Adipose tissue (tissue), 3 donors: ENCODE results near the gene POLR2L. TPM values are rescaled to one million over a fixed set of nuclear protein-coding genes. Genes with fewer than 3 reads are reported as not detected.
A peak's percentile ranks its signal among the peaks of the same experiment; 100 is the strongest.

Experiments
- H3K27ac ChIP-seq: one replicate; pipeline ENCODE4 v1.5.1; 2013; ENCODE audit warnings: low read depth, low read length
- WGBS, 3 donors: extraction: QIAGEN DNeasy Blood & Tissue Kit; methylation state at CpG; one replicate each; pipeline ENCODE4 v1.1.7; 2013; 5-methylcytosine and 5-hydroxymethylcytosine counted together
- polyA plus RNA-seq, 3 donors: library from polyadenylated mRNA; stranded (reverse); fragments of 200-250 nt; gene quantifications; one replicate each; pipeline ENCODE4 v1.2.3, GENCODE V29; 2013
- donor health status: healthy with polysubstance abuse.
- donor health status: Bipolar disorder and iron deficiency.
- donor health status: healthy.

Gene POLR2L
- polyA plus RNA-seq, 3 donors, result 126 to 454 (median 290) TPM

GRCh38 chr11:821512-822371 lies 20.6 kb downstream of the POLR2L start:
- 34 to 55% (median 53%) methylated on average over 22 of the region's 22 CpGs for WGBS, 3 donors
- no peak overlapping the region for H3K27ac ChIP-seq

DNA sequence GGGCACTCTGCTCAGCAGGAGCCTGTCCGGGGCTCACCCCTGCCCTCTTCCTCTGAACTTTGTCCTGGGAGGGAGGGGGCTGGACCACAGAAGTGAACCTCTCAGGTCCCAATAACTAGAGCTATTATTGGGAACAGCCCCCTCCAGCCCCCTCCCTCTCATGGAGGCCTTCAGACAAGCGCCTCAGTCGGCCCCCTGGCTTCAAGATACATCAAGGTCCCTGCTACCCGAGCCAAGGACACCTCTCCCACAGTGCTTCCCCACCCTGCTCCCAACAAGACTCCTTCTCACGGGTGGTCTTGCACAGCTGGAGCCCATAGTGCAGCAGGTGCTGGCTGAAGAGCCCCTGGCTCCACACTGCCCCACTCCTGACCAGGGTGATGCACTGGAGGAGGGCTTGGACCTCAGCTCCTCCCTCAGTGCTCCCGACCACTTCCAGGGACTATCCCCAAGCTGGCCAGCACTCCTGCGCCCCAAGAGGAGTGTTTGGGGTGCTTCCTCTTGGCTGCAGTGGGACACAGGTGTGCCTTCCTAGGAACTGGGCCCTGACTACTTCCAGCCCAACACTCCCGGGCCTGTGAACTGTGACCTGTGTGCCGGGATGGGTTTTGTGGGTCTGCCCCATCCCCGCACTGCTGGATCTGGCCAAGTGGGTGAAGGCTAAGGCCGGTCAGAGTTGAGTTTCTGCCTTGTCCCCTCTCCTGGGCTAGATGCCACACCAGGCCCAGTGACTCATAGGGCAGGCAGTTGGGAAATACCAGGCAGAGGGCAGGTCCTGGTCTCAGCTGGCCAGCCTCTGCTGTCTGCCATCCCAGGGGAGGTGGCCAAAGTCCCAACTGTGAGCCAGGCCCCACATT lies 21.4 kb downstream of the POLR2L start:
- H3K27ac ChIP-seq, result no peak overlapping the region
- WGBS, 3 donors, result 19 to 47% (median 42%) methylated on average over 10 to 11 of the region's 11 CpGs

- 1 to 2% (median 2%) methylated on average over 45 to 47 of the region's 47 CpGs for WGBS, 3 donors
- no peak overlapping the region for H3K27ac ChIP-seq
Measured at GRCh38 chr11:819943-820649, 22.2 kb downstream of the POLR2L start.

DNA sequence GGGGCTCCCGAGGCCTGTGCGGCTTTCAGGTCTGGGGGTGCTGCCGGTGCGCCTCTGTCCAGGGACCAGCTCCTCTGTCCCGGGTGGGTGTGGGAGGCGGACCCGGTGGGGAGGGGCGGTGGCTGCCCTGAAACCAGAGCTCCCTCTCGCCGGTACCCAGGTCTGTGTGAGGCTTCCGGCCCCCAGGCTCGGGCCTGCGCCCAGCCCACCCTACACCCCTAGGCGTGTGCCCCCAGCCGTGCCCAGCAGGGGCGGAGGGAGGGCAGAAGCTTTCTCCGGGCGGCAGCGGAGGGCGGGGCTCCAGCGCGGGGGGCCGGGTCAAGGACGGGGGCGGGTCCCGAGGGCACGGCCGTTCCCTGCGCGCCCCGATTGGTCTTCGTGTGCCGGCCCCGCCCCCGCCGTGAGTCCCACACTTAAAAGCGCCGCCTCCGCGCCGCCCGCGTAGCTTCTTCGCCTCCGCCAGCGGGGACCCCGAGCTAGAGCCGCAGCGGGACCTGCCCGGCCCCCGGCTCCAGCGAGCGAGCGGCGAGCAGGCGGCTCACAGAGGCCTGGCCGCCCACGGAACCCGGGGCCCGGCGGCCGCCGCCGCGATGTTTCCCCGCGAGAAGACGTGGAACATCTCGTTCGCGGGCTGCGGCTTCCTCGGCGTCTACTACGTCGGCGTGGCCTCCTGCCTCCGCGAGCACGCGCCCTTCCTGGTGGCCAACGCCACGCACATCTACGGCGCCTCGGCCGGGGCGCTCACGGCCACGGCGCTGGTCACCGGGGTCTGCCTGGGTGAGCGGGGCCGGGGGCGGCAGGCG lies 23.0 kb downstream of the POLR2L start:
- H3K27ac ChIP-seq, result peak overlapping the region; percentile 4
- 0 to 1% (median 1%) methylated on average over 53 to 96 of the region's 96 CpGs for WGBS, 3 donors

GRCh38 chr11:818396-819128 lies 23.8 kb downstream of the POLR2L start, which contains the start of gene PNPLA2:
Gene PNPLA2, plus strand, starts transcription at chr11:818914. Its CDS starts 805 bp downstream, at chr11:819719.
- H3K27ac ChIP-seq, result peak within 1 kb of the TSS; percentile 4
- 11 to 20% (median 18%) methylated on average over 20 of the region's 20 CpGs for WGBS, 3 donors

DNA sequence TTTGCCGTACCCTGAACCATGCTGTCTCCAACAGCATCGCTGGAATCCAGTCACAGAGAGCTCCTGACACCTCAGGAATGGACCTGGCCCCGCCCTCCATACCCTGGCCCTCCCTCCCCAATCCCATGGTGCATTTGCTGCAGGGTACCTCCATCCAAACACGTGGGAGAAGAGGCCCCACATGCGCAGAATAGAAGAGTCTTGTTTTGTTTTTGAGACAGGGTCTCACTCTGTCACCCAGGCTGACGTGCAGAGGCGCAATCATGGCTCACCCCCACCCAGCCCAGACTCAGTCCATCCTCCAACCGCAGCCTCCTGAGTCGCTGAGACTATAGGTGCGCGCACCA lies 25.9 kb downstream of the POLR2L start:
- H3K27ac ChIP-seq, result no peak overlapping the region
- WGBS, 3 donors, result 76 to 86% (median 81%) methylated on average over 11 of the region's 11 CpGs

DNA sequence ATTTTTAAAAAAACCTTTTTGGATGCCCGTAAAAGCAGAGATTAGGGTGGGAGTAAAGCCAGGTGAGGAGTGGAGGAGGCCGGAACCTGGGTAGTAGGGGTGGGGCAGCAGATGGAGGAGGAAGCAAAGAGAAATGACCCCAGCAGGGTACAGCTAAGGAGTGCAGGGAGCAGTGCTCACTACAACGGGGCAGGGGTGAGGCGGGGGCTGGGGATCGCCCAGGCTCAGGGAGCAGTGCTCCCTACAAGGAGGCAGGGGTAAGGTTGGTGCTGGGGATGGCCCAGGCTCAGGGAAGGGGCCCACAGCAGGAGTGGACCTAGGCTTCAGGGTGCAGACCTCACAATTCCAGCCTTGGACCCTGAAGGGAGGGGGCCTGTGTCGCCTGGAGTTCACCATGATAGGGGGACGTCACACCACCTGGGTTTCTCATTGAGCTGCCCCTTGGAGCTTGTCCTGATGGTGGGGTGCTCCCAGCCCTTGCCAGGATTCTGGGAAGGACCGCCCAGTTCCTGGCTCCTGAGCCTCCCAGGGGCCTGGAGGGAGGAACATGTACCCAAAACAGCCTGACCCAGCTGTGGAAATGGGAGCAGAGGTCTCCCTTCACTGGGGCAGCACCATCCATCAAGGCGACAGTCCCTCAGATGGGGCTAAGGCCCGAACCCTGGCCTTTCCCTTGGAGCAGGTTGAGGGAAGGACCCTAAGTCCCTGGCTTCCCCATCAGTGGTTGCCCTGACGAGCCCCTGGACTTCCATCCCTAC lies 26.5 kb downstream of the POLR2L start:
- H3K27ac ChIP-seq, result no peak overlapping the region
- 78 to 81% (median 81%) methylated on average over 11 of the region's 11 CpGs for WGBS, 3 donors

GRCh38 chr11:813456-814096 lies 28.8 kb downstream of the POLR2L start:
- WGBS, 3 donors, result 66 to 85% (median 79%) methylated on average over 9 of the region's 9 CpGs
- H3K27ac ChIP-seq, result no peak overlapping the region

GRCh38 chr11:813072-813455 lies 29.3 kb downstream of the POLR2L start:
- WGBS, 3 donors, result 88 to 96% (median 90%) methylated on average over 6 of the region's 6 CpGs
- no peak overlapping the region for H3K27ac ChIP-seq

GRCh38 chr11:812390-812789 lies 29.9 kb downstream of the POLR2L start:
- no peak overlapping the region for H3K27ac ChIP-seq
- WGBS, 3 donors, result 77 to 90% (median 84%) methylated on average over 3 of the region's 3 CpGs

GRCh38 chr11:811446-812245 lies 30.7 kb downstream of the POLR2L start:
- WGBS, 3 donors, result 57 to 67% (median 61%) methylated on average over 14 of the region's 14 CpGs
- H3K27ac ChIP-seq, result no peak overlapping the region

DNA sequence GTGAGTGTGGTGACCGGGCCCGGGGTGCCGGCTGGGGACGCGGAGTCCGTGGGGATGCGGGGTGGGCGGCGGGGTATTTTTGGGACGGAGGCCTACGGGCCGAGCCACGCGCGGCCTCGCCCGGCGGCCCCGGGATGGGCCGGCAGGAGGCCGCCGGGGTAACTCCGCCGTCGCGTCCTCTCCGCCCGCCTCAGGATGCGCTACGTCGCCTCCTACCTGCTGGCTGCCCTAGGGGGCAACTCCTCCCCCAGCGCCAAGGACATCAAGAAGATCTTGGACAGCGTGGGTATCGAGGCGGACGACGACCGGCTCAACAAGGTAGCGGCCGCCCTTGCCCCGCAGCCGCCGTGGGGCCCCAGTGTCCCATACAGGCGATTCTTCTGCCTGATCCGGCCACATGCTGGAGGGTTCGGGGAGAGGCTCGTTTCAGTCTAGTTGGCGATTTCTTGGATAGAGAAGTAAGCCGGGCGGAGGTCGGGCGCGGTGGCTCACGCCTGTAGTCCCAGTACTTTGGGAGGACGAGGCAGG lies 32.2 kb downstream of the POLR2L start:
- 0 to 1% (median 1%) methylated on average over 53 to 55 of the region's 55 CpGs for WGBS, 3 donors

GRCh38 chr11:809287-810039 lies 32.9 kb downstream of the POLR2L start, which contains the start of gene RPLP2:
Gene RPLP2, plus strand, starts transcription at chr11:809967. Its CDS starts 268 bp downstream, at chr11:810235.
- 0% methylated on average over 67 to 81 of the region's 81 CpGs for WGBS, 3 donors
- peak within 1 kb of the TSS; percentile 97 for H3K27ac ChIP-seq

More for the DNA sequence above, 32.2 kb downstream of the POLR2L start:
- peak overlapping the region; percentile 38 for H3K27ac ChIP-seq

GRCh38 chr11:808427-809286 lies 33.7 kb downstream of the POLR2L start:
- peak overlapping the region; percentile 97 for H3K27ac ChIP-seq
- WGBS, 3 donors, result 30 to 32% (median 31%) methylated on average over 36 of the region's 36 CpGs
